SK-N-SH treated with all-trans-retinoic acid at 6 μM for 48 hours (cell line): ENCODE data around the gene LAMB4.
A peak's percentile ranks its signal among the peaks of the same experiment; 100 is the strongest.

Experiments used
- ATAC-seq: fragments of 200-7000 bp; cut with Tn5 transposase; 3 replicates; pipeline ENCODE4 v1.9.1; 2020; ENCODE audit warnings: mild to moderate bottlenecking, moderate library complexity
- ARNTL ChIP-seq: fragments of 450-650 bp; formaldehyde crosslinking; IDR thresholded peaks from 2 replicates; pipeline ENCODE4 v1.5.0; 2020; ENCODE audit warnings: low read depth, mild to moderate bottlenecking, moderate library complexity, borderline replicate concordance
- BACH2 ChIP-seq: fragments of 250-450 bp; sonication (Bioruptor Pico); IDR thresholded peaks from 2 replicates; pipeline ENCODE4 v1.9.0; 2021; ENCODE audit warnings: mild to moderate bottlenecking, borderline replicate concordance
- CSDC2 ChIP-seq: fragments of 250-450 bp; sonication (Bioruptor Pico); IDR thresholded peaks from 2 replicates; pipeline ENCODE4 v1.5.0; 2020; ENCODE audit warnings: mild to moderate bottlenecking, moderate library complexity
- CSRNP3 ChIP-seq: fragments of 250-450 bp; sonication (Bioruptor Pico); IDR thresholded peaks from 2 replicates; pipeline ENCODE4 v1.5.1; 2021; ENCODE audit warnings: mild to moderate bottlenecking, moderate library complexity
- ESRRG ChIP-seq: fragments of 250-450 bp; sonication (Bioruptor Pico); IDR thresholded peaks from 2 replicates; pipeline ENCODE4 v1.6.1; 2021; ENCODE audit warnings: mild to moderate bottlenecking
- GLIS3 ChIP-seq: fragments of 250-450 bp; sonication (Bioruptor Pico); IDR thresholded peaks from 2 replicates; pipeline ENCODE4 v1.5.0; 2020; ENCODE audit warnings: mild to moderate bottlenecking, moderate library complexity
- ISL1 ChIP-seq: fragments of 250-450 bp; sonication (Bioruptor Pico); IDR thresholded peaks from 2 replicates; pipeline ENCODE4 v2.1.2; 2022; ENCODE audit warnings: mild to moderate bottlenecking, moderate library complexity
- OSR1 ChIP-seq: fragments of 250-450 bp; sonication (Bioruptor Pico); IDR thresholded peaks from 2 replicates; pipeline ENCODE4 v1.8.0; 2022; ENCODE audit warnings: moderate library complexity, mild to moderate bottlenecking, inconsistent platforms
- PATZ1 ChIP-seq: fragments of 250-450 bp; sonication (Bioruptor Pico); IDR thresholded peaks from 2 replicates; pipeline ENCODE4 v1.8.0; 2020; ENCODE audit warnings: mild to moderate bottlenecking, moderate library complexity, borderline replicate concordance
- POU6F1 ChIP-seq: fragments of 250-450 bp; sonication (Bioruptor Pico); IDR thresholded peaks from 2 replicates; pipeline ENCODE4 v1.8.0; 2021; ENCODE audit warnings: low read depth, mild to moderate bottlenecking, moderate library complexity, borderline replicate concordance
- PPARA ChIP-seq: fragments of 250-450 bp; sonication (Bioruptor Pico); IDR thresholded peaks from 2 replicates; pipeline ENCODE4 v1.5.0; 2020; ENCODE audit warnings: mild to moderate bottlenecking, borderline replicate concordance
- RARB ChIP-seq: fragments of 250-450 bp; sonication (Bioruptor Pico); IDR thresholded peaks from 2 replicates; pipeline ENCODE4 v1.8.0; 2021; ENCODE audit warnings: mild to moderate bottlenecking, moderate library complexity
- SNAI2 ChIP-seq: fragments of 250-450 bp; sonication (Bioruptor Pico); IDR thresholded peaks from 2 replicates; pipeline ENCODE4 v1.5.0; 2020; ENCODE audit warnings: mild to moderate bottlenecking, moderate library complexity
- TCF4 ChIP-seq: fragments of 250-450 bp; sonication (Bioruptor Pico); IDR thresholded peaks from 2 replicates; pipeline ENCODE4 v1.8.0; 2021; ENCODE audit warnings: mild to moderate bottlenecking, moderate library complexity, borderline replicate concordance
- TOX ChIP-seq: fragments of 250-450 bp; sonication (Bioruptor Pico); IDR thresholded peaks from 2 replicates; pipeline ENCODE4 v1.8.0; 2021; ENCODE audit warnings: mild to moderate bottlenecking, moderate library complexity, borderline replicate concordance
- TSHZ2 ChIP-seq: fragments of 250-450 bp; sonication (Bioruptor Pico); IDR thresholded peaks from 2 replicates; pipeline ENCODE4 v1.5.0; 2020; ENCODE audit warnings: mild to moderate bottlenecking, moderate library complexity
- ZC3H10 ChIP-seq: fragments of 250-450 bp; sonication (Bioruptor Pico); IDR thresholded peaks from 2 replicates; pipeline ENCODE4 v1.5.1; 2021; ENCODE audit warnings: mild to moderate bottlenecking, moderate library complexity
- ZFP3 ChIP-seq: fragments of 250-450 bp; sonication (Bioruptor Pico); IDR thresholded peaks from 2 replicates; pipeline ENCODE4 v1.5.0; 2020; ENCODE audit warnings: mild to moderate bottlenecking, moderate library complexity
- ZFP30 ChIP-seq: fragments of 450-650 bp; formaldehyde crosslinking; IDR thresholded peaks from 2 replicates; pipeline ENCODE4 v1.5.0; 2022; ENCODE audit warnings: mild to moderate bottlenecking, moderate library complexity
- ZNF565 ChIP-seq: fragments of 450-650 bp; formaldehyde crosslinking; conservative IDR thresholded peaks from 2 replicates; pipeline ENCODE4 v1.5.0; 2020; ENCODE audit warnings: low read depth, mild to moderate bottlenecking, moderate library complexity
- ZNF70 ChIP-seq: fragments of 450-650 bp; formaldehyde crosslinking; IDR thresholded peaks from 2 replicates; pipeline ENCODE4 v1.5.0; 2020; ENCODE audit warnings: mild to moderate bottlenecking, moderate library complexity
- ZNF8 ChIP-seq: fragments of 450-650 bp; formaldehyde crosslinking; IDR thresholded peaks from 2 replicates; pipeline ENCODE4 v1.5.0; 2020; ENCODE audit warnings: mild to moderate bottlenecking, moderate library complexity
- TF ChIP-seq, protein P1 (sequence below): fragments of 250-450 bp; sonication (Bioruptor Pico); IDR thresholded peaks from 2 replicates; pipeline ENCODE4 v1.5.1; 2020; ENCODE audit warnings: low read depth, mild to moderate bottlenecking, moderate library complexity

Gene LAMB4

DNA sequence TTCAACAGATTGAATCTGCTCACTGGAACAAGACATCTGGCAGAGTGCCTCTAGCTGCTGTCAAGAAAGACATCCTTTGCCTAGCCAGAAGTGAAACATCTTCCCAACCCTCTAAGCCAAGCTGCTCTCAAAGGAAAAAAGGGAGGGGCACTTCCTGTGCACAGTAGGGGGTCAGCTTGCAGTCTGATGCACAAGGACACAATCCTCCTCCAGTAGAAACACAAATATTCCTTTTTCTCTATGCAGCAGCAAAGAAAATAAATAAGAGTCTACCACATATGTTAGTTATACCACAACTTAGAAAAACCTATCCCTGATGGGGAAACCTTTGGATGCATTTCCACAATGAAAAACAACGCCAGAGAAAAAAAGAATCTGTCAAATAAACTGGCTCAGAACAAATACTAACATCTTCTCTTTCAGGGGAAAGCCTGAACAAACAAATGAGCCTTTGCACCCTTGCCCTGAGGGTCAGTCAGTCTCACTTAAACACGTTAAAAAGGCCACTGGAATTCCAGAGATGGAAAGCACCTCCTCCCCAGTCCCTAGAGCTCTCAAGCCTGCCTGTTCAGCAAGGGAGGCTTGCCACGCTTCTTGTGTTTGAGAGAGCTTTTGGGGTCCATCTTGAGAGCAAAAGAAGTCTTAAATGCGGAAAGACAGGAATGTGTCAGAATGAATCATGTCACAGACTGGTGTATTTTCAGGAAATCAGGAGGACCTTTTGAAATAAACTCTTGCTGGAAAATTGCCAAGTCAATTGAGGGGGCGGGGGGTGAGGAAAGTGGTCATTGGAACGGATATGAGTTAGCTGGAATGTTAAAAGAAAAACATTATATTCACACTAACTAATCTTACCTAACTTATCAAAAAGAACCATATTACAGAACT lies 134.7 kb downstream of the LAMB4 start:
- no peak for TF ChIP-seq TOX
- no peak for TF ChIP-seq ZNF8
- TF ChIP-seq SNAI2 (CRISPR knock-in tag): 0 out of 2 replicates have a peak, but pooled peaks have one; percentile 25
- no peak for TF ChIP-seq TCF4 (CRISPR knock-in tag)
- TF ChIP-seq POU6F1 (CRISPR knock-in tag): no peak
- no peak for TF ChIP-seq ARNTL
- TF ChIP-seq TSHZ2 (CRISPR knock-in tag): 0 out of 2 replicates have a peak, but pooled peaks have one; percentile 14
- no peak for TF ChIP-seq OSR1
- no peak for TF ChIP-seq CSDC2
- no peak for TF ChIP-seq ZC3H10 (CRISPR knock-in tag)
- no peak for TF ChIP-seq ZFP3 (CRISPR knock-in tag)
- TF ChIP-seq ESRRG (CRISPR knock-in tag): no peak
- TF ChIP-seq PPARA (CRISPR knock-in tag): no peak
- 0 out of 2 replicates have a peak, but pooled peaks have one; percentile 57 for TF ChIP-seq RARB
- TF ChIP-seq ISL1: peak; percentile 85
- TF ChIP-seq, protein P1, sequence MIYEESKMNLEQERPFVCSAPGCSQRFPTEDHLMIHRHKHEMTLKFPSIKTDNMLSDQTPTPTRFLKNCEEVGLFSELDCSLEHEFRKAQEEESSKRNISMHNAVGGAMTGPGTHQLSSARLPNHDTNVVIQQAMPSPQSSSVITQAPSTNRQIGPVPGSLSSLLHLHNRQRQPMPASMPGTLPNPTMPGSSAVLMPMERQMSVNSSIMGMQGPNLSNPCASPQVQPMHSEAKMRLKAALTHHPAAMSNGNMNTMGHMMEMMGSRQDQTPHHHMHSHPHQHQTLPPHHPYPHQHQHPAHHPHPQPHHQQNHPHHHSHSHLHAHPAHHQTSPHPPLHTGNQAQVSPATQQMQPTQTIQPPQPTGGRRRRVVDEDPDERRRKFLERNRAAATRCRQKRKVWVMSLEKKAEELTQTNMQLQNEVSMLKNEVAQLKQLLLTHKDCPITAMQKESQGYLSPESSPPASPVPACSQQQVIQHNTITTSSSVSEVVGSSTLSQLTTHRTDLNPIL (CRISPR knock-in tag): no peak
- no peak for TF ChIP-seq ZNF70 (CRISPR knock-in tag)
- peak; percentile 72; the same call in 1 of the 2 replicates for TF ChIP-seq PATZ1 (CRISPR knock-in tag)
- 0 out of 2 replicates have a peak, but pooled peaks have one; percentile 5 for TF ChIP-seq ZFP30 (CRISPR knock-in tag)
- no peak for TF ChIP-seq BACH2 (CRISPR knock-in tag)
- no peak for TF ChIP-seq GLIS3 (CRISPR knock-in tag)
- no peak for TF ChIP-seq CSRNP3 (CRISPR knock-in tag)
- TF ChIP-seq ZNF565 (CRISPR knock-in tag): no peak
- peak; percentile 58 for ATAC-seq

- ATAC-seq: no peak
- TF ChIP-seq PATZ1 (CRISPR knock-in tag): no peak
- no peak for TF ChIP-seq SNAI2 (CRISPR knock-in tag)
- no peak for TF ChIP-seq BACH2 (CRISPR knock-in tag)
- no peak for TF ChIP-seq TSHZ2 (CRISPR knock-in tag)
- TF ChIP-seq PPARA (CRISPR knock-in tag): no peak
- TF ChIP-seq ZFP3 (CRISPR knock-in tag): no peak
- TF ChIP-seq POU6F1 (CRISPR knock-in tag): no peak
Observed at GRCh38 chr7:107994421-107995030, 135.6 kb downstream of the LAMB4 start.
